HCT116 (cell line): ENCODE results near the gene SSX2IP. TPM values are rescaled to one million over a fixed set of nuclear protein-coding genes. Genes with fewer than 3 reads are reported as not detected.

Source experiments
- ATAC-seq: fragments of 200-7000 bp; cut with Tn5 transposase; 2 replicates; pipeline ENCODE4 v1.9.1; 2020; ENCODE audit warnings: mild to moderate bottlenecking, moderate library complexity
- BruUV-seq: library from RNA; stranded (reverse); fragments of 400-500 nt; replicated peaks from 2 replicates; lab custom pipeline; 2021; lab: Mats Ljungman, UMichigan
- CTCF ChIA-PET: fragments of 300-600 bp; sonication (Branson Sonifier 250); formaldehyde crosslinking; loops from one replicate; lab custom pipeline; 2021; ENCODE audit warnings: antibody characterized with exemption; lab: Charles Lee
- POLR2A ChIA-PET: fragments of 300-600, 350-600 bp; sonication (Branson Sonifier 250); formaldehyde crosslinking; loops from one replicate; lab custom pipeline; 2021; ENCODE audit warnings: antibody characterized with exemption; lab: Charles Lee
- RAD21 ChIA-PET, 2 experiments: fragments of 300-600 bp; sonication (Branson Sonifier 250); formaldehyde crosslinking; loops; one replicate each; lab custom pipeline; 2023; ENCODE audit warnings: low total read pairs in 2 of 2; ENCODE audit not compliant: uncharacterized antibody in 2 of 2, unreplicated experiment in 2 of 2, low non-redundant PET in 1 of 2; lab: Charles Lee
- DNase-seq: peaks from one replicate; pipeline ENCODE4 v3.0.0-alpha.2; 2010; ENCODE audit warnings: low read depth, low spot score
- H2AFZ ChIP-seq: fragments of 200-600 bp; shearing (Covaris generic), sonication (generic); 2 replicates; pipeline ENCODE4 v1.6.1; 2017; ENCODE audit warnings: low read depth, mixed run types, mixed read lengths, antibody characterized with exemption, low read length; ENCODE audit not compliant: poor library complexity, severe bottlenecking
- H3K27ac ChIP-seq: 2 replicates; pipeline ENCODE4 v1.5.1; 2012; ENCODE audit warnings: low read depth, low read length
- H3K27me3 ChIP-seq: fragments of 200-600 bp; sonication (generic); 2 replicates; pipeline ENCODE4 v1.6.1; 2016; ENCODE audit warnings: mixed run types, low read length, mixed read lengths; ENCODE audit not compliant: insufficient read depth
- H3K36me3 ChIP-seq, 2 experiments: fragments of 200-500 bp in 1 of 2; fragments of 200-600 bp in 1 of 2; sonication (Bioruptor generic) in 1 of 2; sonication (generic) in 1 of 2; 2 replicates each; pipeline versions ENCODE4 v1.5.1 to v1.6.1; 2014 to 2016; ENCODE audit warnings: low read length in 2 of 2, inconsistent platforms in 1 of 2, mixed read lengths in 1 of 2, mixed run types in 1 of 2; ENCODE audit not compliant: insufficient read depth in 2 of 2, control insufficient read depth in 1 of 2
- H3K4me1 ChIP-seq, 2 experiments: fragments of 200-600 bp in 1 of 2; sonication (generic) in 1 of 2; 2 replicates each; pipeline versions ENCODE4 v1.5.1 to v1.6.1; 2012 to 2017; ENCODE audit warnings: low read length in 2 of 2, inconsistent platforms in 1 of 2, mild to moderate bottlenecking in 1 of 2, mixed read lengths in 1 of 2, mixed run types in 1 of 2, moderate library complexity in 1 of 2; ENCODE audit not compliant: insufficient read depth in 2 of 2, control insufficient read depth in 1 of 2
- H3K4me2 ChIP-seq: fragments of 200-600 bp; sonication (generic); 2 replicates; pipeline ENCODE4 v1.6.1; 2017; ENCODE audit warnings: mixed run types, low read length, mixed read lengths
- H3K4me3 ChIP-seq, 2 experiments: fragments of 200-600 bp in 1 of 2; sonication (generic) in 1 of 2; replicated peaks in 1 of 2; 2 replicates each; pipeline ENCODE4 v1.5.1; 2011 to 2016; ENCODE audit warnings: low read length in 2 of 2, control low read depth in 1 of 2, low read depth in 1 of 2, mild to moderate bottlenecking in 1 of 2, mixed read lengths in 1 of 2, mixed run types in 1 of 2
- H3K79me2 ChIP-seq: fragments of 200-600 bp; sonication (generic); 2 replicates; pipeline ENCODE4 v1.6.1; 2017; ENCODE audit warnings: mild to moderate bottlenecking, mixed run types, low read length, moderate library complexity, mixed read lengths; ENCODE audit not compliant: insufficient read depth
- H3K9ac ChIP-seq: fragments of 200-600 bp; sonication (generic); 2 replicates; pipeline ENCODE4 v1.6.1; 2016; ENCODE audit warnings: low read length, mixed read lengths
- H3K9me2 ChIP-seq: fragments of 200-600 bp; sonication (generic), shearing (Covaris generic); 2 replicates; pipeline ENCODE4 v1.6.1; 2017; ENCODE audit warnings: mixed run types, mild to moderate bottlenecking, moderate library complexity; ENCODE audit not compliant: insufficient read depth
- H3K9me3 ChIP-seq, 2 experiments: fragments of 200-500 bp in 1 of 2; fragments of 200-600 bp in 1 of 2; sonication (Bioruptor generic) in 1 of 2; sonication (generic) in 1 of 2; 2 replicates each; pipeline ENCODE4 v1.6.1; 2014 to 2017; ENCODE audit warnings: low read length in 2 of 2, mixed read lengths in 2 of 2, inconsistent platforms in 1 of 2, low read depth in 1 of 2, mild to moderate bottlenecking in 1 of 2, mixed run types in 1 of 2, moderate library complexity in 1 of 2; ENCODE audit not compliant: control insufficient read depth in 1 of 2, insufficient read depth in 1 of 2
- H4K20me1 ChIP-seq: fragments of 200-600 bp; sonication (generic), shearing (Covaris generic); 2 replicates; pipeline ENCODE4 v1.6.1; 2017; ENCODE audit warnings: mixed run types, mild to moderate bottlenecking, moderate library complexity; ENCODE audit not compliant: insufficient read depth
- CBX3 ChIP-seq: IDR thresholded peaks from 2 replicates; pipeline ENCODE4 v1.6.1; 2012; ENCODE audit warnings: low read depth
- CEBPB ChIP-seq: IDR thresholded peaks from 2 replicates; pipeline ENCODE4 v1.6.1; 2012; ENCODE audit warnings: low read depth
- CTCF ChIP-seq, 3 experiments: fragments of 200-600 bp in 1 of 3; sonication (generic) in 1 of 3; IDR thresholded peaks in 2 of 3; conservative IDR thresholded peaks in 1 of 3; 2 replicates each; pipeline ENCODE4 v1.5.1; 2012 to 2017; ENCODE audit warnings: low read depth in 2 of 3, low read length in 2 of 3, antibody characterized with exemption in 1 of 3, borderline replicate concordance in 1 of 3, control low read depth in 1 of 3, mild to moderate bottlenecking in 1 of 3, mixed read lengths in 1 of 3, mixed run types in 1 of 3, moderate library complexity in 1 of 3; ENCODE audit not compliant: insufficient read depth in 1 of 3
- EGR1 ChIP-seq: IDR thresholded peaks from 2 replicates; pipeline ENCODE4 v1.6.1; 2012; ENCODE audit warnings: low read depth
- EZH2 ChIP-seq: fragments of 200-600 bp; sonication (generic); IDR thresholded peaks from 2 replicates; pipeline ENCODE4 v1.6.1; 2017; ENCODE audit warnings: antibody characterized with exemption, mixed run types
- EZH2phosphoT487 ChIP-seq: fragments of 200-600 bp; IDR thresholded peaks from 2 replicates; pipeline ENCODE4 v1.6.1; 2018; ENCODE audit warnings: antibody characterized with exemption, borderline replicate concordance
- FOSL1 ChIP-seq: IDR thresholded peaks from 2 replicates; pipeline ENCODE4 v1.6.1; 2012; ENCODE audit warnings: low read depth
- MAX ChIP-seq: IDR thresholded peaks from 2 replicates; pipeline ENCODE4 v1.6.1; 2012
- POLR2A ChIP-seq: IDR thresholded peaks from 2 replicates; pipeline ENCODE4 v1.7.0; 2011; ENCODE audit warnings: borderline replicate concordance; ENCODE audit not compliant: insufficient read depth, insufficient read length; ENCODE audit errors: extremely low read depth
- POLR2AphosphoS5 ChIP-seq: IDR thresholded peaks from 2 replicates; pipeline ENCODE4 v1.6.1; 2011; ENCODE audit warnings: mild to moderate bottlenecking, low read depth, low read length, moderate library complexity
- RAD21 ChIP-seq: IDR thresholded peaks from 2 replicates; pipeline ENCODE4 v1.6.1; 2012; ENCODE audit warnings: low read depth, mild to moderate bottlenecking
- TCF7L2 ChIP-seq: IDR thresholded peaks from 2 replicates; pipeline ENCODE4 v1.7.0; 2011; ENCODE audit warnings: borderline replicate concordance, inconsistent platforms; ENCODE audit not compliant: insufficient read depth, insufficient read length; ENCODE audit errors: extremely low read depth
- YY1 ChIP-seq: IDR thresholded peaks from 2 replicates; pipeline ENCODE4 v1.6.1; 2011; ENCODE audit warnings: low read length, low read depth, moderate library complexity, mild to moderate bottlenecking; ENCODE audit not compliant: insufficient replicate concordance; ENCODE audit errors: extremely low read depth
- intact Hi-C: fragments of 100-400 bp; cut with micrococcal nuclease; formaldehyde crosslinking; loops from 2 replicates; pipeline ENCODE4 v1.10.0; 2022
- total RNA-seq: library from RNA; stranded (reverse); gene quantifications from one replicate; pipeline ENCODE4 v1.2.1, GENCODE V29; 2021; ENCODE audit not compliant: unreplicated experiment

SSX2IP gene
- total RNA-seq, 1 experiment from 2014 or later: 51.5 TPM

GRCh38 chr1:84736944-84737343, 46.7 kb upstream of the SSX2IP start:
- no peak overlapping the region for H3K4me3 ChIP-seq
- H3K9me3 ChIP-seq: no peaks in the 10 kb centered on the region
- no peak for ATAC-seq
- H2AFZ ChIP-seq: no peak overlapping the region
- ChIA-PET POLR2A (no interaction called here), CTCF (interaction anchor here (1.3 kb wide), 1 partner anchor 12 kb away, joined by 4 read pairs; no protein-coding TSS in a partner anchor), RAD21 (no interaction called here)
- no peaks in the 10 kb centered on the region for H3K9me2 ChIP-seq
- TF ChIP-seq YY1 (no peak), RAD21 (no peak), EZH2 (no peak), POLR2A (no peak), MAX (no peak), CTCF (IDR thresholded peaks at IDR 0.05 in 2 of 3, conservative IDR thresholded peaks at IDR 0.05 in 1 of 3; ENCODE audit: borderline replicate concordance in 1 of 3, insufficient read depth in 1 of 3, low read depth in 2 of 3, low read length in 2 of 3) (no peak), CBX3 (no peak), EGR1 (no peak), EZH2phosphoT487 (no peak), FOSL1 (no peak), CEBPB (no peak), POLR2AphosphoS5 (no peak), TCF7L2 (no peak)
- TF ChIP-seq, all 23 proteins: peak for 0
- no peaks in the 10 kb centered on the region for H3K36me3 ChIP-seq
- no peaks in the 10 kb centered on the region for H3K27me3 ChIP-seq
- no peak overlapping the region for H3K4me2 ChIP-seq
- no peaks in the 10 kb centered on the region for H3K4me1 ChIP-seq
- no peaks in the 10 kb centered on the region for H4K20me1 ChIP-seq
- no peak overlapping the region for H3K27ac ChIP-seq
- no peak overlapping the region for H3K9ac ChIP-seq
- intact Hi-C loops: no loop called here
- DNase-seq: no peak
- no peaks in the 10 kb centered on the region for H3K79me2 ChIP-seq
- BruUV-seq: no TSS peak
